ENCODE data around the gene ADAMTS12. TPM values are rescaled to one million over a fixed set of nuclear protein-coding genes. Genes with fewer than 3 reads are reported as not detected.

ADAMTS12 gene
- total and polyA plus RNA-seq, 9 of the 15 experiments (the other 6 are each of a cell fraction or from before 2014, with no cell fraction given), result 0.11 TPM; not detected in 8

- POLR2A ChIA-PET, result no interaction called here
- in situ Hi-C loops (cut with MboI), result no loop called here
- FAIRE-seq, result no peak
Measured at GRCh38 chr5:33513462-33514185, 378.2 kb downstream of the ADAMTS12 start.

More at GRCh38 chr5:33513462-33514185, 378.2 kb downstream of the ADAMTS12 start:
- no peaks in the 10 kb centered on the region for H3K79me2 ChIP-seq (ENCODE audit: control insufficient read depth, insufficient read depth, low read length)
- H4K20me1 ChIP-seq (replicated peaks; ENCODE audit: control insufficient read depth, insufficient read depth, low read length), result no peaks in the 10 kb centered on the region
- H3K4me2 ChIP-seq (ENCODE audit: insufficient read depth, low read length), result no peak overlapping the region
- H3K36me3 ChIP-seq (ENCODE audit: control insufficient read depth, insufficient read depth, low read length), result no peaks in the 10 kb centered on the region
- TF ChIP-seq POLR2B (IDR thresholded peaks at IDR 0.05; ENCODE audit: low read depth, partially characterized antibody), result no peak
- TF ChIP-seq STAT6 (CRISPR knock-in tag; IDR thresholded peaks at IDR 0.05), result no peak
- no peak for TF ChIP-seq NFATC3 (IDR thresholded peaks at IDR 0.05)
- H3K27me3 ChIP-seq (ENCODE audit: control insufficient read depth in 2 of 2, insufficient read depth in 2 of 2, low read length in 2 of 2), result peaks cover 0 to 7% of the 10 kb centered on the region in 2 experiments; a peak in 3 of 5 replicates
- no peaks in the 10 kb centered on the region; the same call in 1 of the 2 replicates for H3K9me3 ChIP-seq (replicated peaks; ENCODE audit: control insufficient read depth, insufficient read depth, low read depth, low read length)
- DNase-seq (ENCODE audit: extremely low read depth in 1 of 4, low spot score in 3 of 4) (no peak), ATAC-seq (no peak)
- 13% methylated on average over 3 of the region's 3 CpGs for WGBS (ENCODE audit: insufficient coverage, low coverage, missing lambda C conversion rate)
- no peaks in the 10 kb centered on the region for H3K4me1 ChIP-seq (replicated peaks in 1 of 2; ENCODE audit: control insufficient read depth in 2 of 2, insufficient read depth in 2 of 2, low read length in 2 of 2)
- no peak overlapping the region for H3K27ac ChIP-seq (ENCODE audit: extremely low read depth, low read depth, low read length)
- no peak overlapping the region for H2AFZ ChIP-seq (ENCODE audit: low read depth, low read length)
- CTCF ChIA-PET (ENCODE audit: low intra/inter-chr PET ratio), result no interaction called here
- BruUV-seq (replicated peaks), result no TSS peak
- H3K9me1 ChIP-seq (ENCODE audit: control insufficient read depth, insufficient read depth, low read length), result no peaks in the 10 kb centered on the region
- H3K4me3 ChIP-seq, result no peak overlapping the region
- intact Hi-C loops (cut with micrococcal nuclease), result no loop called here
- H3K9ac ChIP-seq (ENCODE audit: insufficient read depth in 1 of 2, low read depth in 2 of 2, low read length in 2 of 2), result no peak overlapping the region
